Right cardiac atrium (tissue), 5 donors: ENCODE data around the gene LIPK. TPM values are rescaled to one million over a fixed set of nuclear protein-coding genes. Genes with fewer than 3 reads are reported as not detected.
"Not testable (repeated sequence)": the region's sequence is repeated elsewhere in the genome, so short reads cannot be mapped to it uniquely, and the experiment has no call there.

Experiments
- ATAC-seq, 2 donors: fragments of 200-7000 bp; cut with Tn5 transposase; one replicate each; pipeline versions ENCODE4 v1.8.0 to v1.9.1; 2020; ENCODE audit warnings: moderate library complexity in 2 of 2, mild to moderate bottlenecking in 1 of 2
- DNase-seq, 3 donors: peaks; one replicate each; pipeline ENCODE4 v3.0.0-alpha.2; 2020
- H3K27ac ChIP-seq: one replicate; pipeline ENCODE4 v1.5.1; 2013; ENCODE audit warnings: mild to moderate bottlenecking, low read length, control low read depth, moderate library complexity
- H3K27me3 ChIP-seq: one replicate; pipeline ENCODE4 v1.6.1; 2013; ENCODE audit not compliant: control insufficient read depth, insufficient read depth
- H3K4me1 ChIP-seq: one replicate; pipeline ENCODE4 v1.6.1; 2013; ENCODE audit warnings: low read length; ENCODE audit not compliant: control insufficient read depth, insufficient read depth
- H3K4me3 ChIP-seq: one replicate; pipeline ENCODE4 v1.5.1; 2013; ENCODE audit warnings: low read length, control low read depth
- H3K9me3 ChIP-seq: one replicate; pipeline ENCODE4 v1.6.1; 2013; ENCODE audit warnings: low read length; ENCODE audit not compliant: control insufficient read depth
- WGBS: extraction: QIAGEN DNeasy Blood & Tissue Kit; methylation state at CpG from one replicate; pipeline ENCODE4 v1.1.7; 2013; 5-methylcytosine and 5-hydroxymethylcytosine counted together
- intact Hi-C, 4 donors: fragments of 100-400 bp; cut with DNase I; formaldehyde crosslinking; loops; one replicate each; pipeline versions ENCODE4 v1.11.0 to v1.14.0; 2022 to 2023
- polyA plus RNA-seq: library from polyadenylated mRNA; stranded (reverse); fragments of 200-250 nt; gene quantifications from one replicate; pipeline ENCODE4 v1.2.3, GENCODE V29; 2013
- total RNA-seq, 4 donors: library from RNA; stranded (reverse); fragmentation: NEBNext Ultra II Directional; extraction: Animal tissue kit (Norgen Biotek cat#: 25700); gene quantifications; one replicate each; pipeline ENCODE4 v1.2.1, GENCODE V29; 2021
- donor health status: healthy with polysubstance abuse.
- donor health status: DM: no; HTN: yes; CAD: no.
- donor health status: DM: no; HTN: no; CAD: no.
- donor health status: DM: no; HTN: yes; CAD: no; lungs with severe emphysema.
- donor health status: DM: yes; HTN: yes; CAD: no.

Gene LIPK
- total and polyA plus RNA-seq, 5 donors: not detected

DNA sequence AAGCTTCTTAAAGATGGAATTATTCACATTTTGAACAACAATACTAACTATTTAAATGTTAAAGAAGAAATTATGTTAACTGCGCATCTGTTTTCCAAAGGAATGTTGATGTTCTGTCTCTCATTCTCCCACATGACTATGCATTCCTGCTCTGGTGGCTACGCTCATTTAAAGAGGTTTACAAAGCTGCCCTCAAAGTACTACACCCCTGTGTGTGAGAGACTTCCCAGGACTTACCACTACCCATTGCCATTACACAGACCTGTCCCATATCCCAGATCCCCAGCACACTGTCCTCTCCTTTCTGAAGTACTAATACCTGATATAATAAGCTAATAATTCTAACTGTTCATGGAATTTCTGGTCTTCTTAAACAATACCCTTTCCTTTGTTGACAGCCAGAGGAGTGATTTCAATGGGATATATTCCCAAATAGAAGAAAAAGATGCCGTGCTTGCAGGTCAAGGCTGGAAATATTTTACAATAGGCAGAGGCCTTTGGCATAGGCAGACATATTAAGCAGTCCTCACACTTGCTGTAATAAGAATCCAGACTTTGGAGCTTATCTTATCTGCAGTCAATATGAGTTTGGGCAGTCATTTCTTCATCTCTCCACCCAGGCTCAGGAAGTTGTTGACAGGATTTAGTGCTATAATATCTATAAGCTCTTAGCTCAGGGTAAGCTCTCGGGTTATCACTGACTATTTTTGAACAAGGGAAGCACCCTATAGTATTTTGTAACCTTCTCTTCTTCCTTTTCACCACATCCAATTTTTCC lies 29.6 kb upstream of the LIPK start:
- H3K9me3 ChIP-seq: no peaks in the 10 kb centered on the region
- intact Hi-C loops: no loop called here
- WGBS: 41% methylated on average over 4 of the region's 4 CpGs
- ATAC-seq (no peak), DNase-seq (no peak)
- no peak overlapping the region for H3K4me3 ChIP-seq
- no peaks in the 10 kb centered on the region for H3K27me3 ChIP-seq
- no peak overlapping the region for H3K27ac ChIP-seq
- H3K4me1 ChIP-seq: no peaks in the 10 kb centered on the region

DNA sequence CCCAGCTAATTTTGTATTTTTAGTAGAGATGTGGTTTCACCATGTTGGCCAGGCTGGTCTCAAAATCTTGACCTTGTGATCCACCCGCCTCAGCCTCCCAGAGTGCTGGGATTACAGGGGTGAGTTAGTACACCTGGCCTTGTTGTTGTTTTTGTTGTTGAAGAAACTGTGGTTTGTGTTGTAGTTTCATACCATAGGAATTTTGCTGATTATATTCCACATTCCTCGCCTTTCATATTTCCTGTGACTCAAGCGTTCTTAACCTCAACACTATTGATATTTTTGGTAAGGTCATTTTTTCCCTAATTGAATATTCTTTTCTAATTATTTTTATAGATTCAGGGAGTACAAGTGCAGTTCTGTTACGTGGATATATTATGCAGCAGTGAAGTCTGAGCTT lies 25.1 kb upstream of the LIPK start:
- ATAC-seq (no peak), DNase-seq (no peak)
- H3K27ac ChIP-seq: no peak overlapping the region
- H3K9me3 ChIP-seq: no peaks in the 10 kb centered on the region
- intact Hi-C loops: loop anchor here in 2 of 4 donors (10.0 kb wide), 2 partner anchors 114 to 134 kb away; no protein-coding TSS in a partner anchor
- no peak overlapping the region for H3K4me3 ChIP-seq
- no peaks in the 10 kb centered on the region for H3K4me1 ChIP-seq
- no peaks in the 10 kb centered on the region for H3K27me3 ChIP-seq
- WGBS: 89% methylated on average over 4 of the region's 4 CpGs

DNA sequence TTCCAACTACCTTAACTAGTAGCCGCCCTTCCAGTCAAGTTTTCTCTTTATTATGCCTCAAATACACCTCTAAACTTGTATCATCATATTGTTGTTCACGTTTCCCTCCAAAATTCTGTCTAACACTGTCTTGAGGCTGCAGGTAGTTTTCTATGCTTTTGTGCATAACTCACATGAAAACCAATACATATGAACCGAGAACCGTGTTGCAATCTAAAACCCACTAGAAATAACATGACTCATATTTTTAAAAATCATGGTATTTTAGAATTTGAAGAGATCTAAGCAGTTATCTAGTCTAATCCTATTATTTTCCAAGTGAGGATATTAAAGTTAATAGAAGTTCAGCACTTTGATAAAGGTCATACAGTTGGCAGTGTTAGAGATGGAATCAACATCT lies 23.6 kb upstream of the LIPK start:
- Histone ChIP-seq H3K27me3 (no peaks in the 10 kb centered on the region), H3K4me1 (no peaks in the 10 kb centered on the region), H3K9me3 (no peaks in the 10 kb centered on the region), H3K4me3 (no peak overlapping the region), H3K27ac (no peak overlapping the region)
- no peak for ATAC-seq
- intact Hi-C loops: loop anchor here in 2 of 4 donors (10.0 kb wide), 2 partner anchors 112 to 132 kb away; no protein-coding TSS in a partner anchor
- WGBS: 78% methylated on average over 4 of the region's 4 CpGs
- DNase-seq: no peak

DNA sequence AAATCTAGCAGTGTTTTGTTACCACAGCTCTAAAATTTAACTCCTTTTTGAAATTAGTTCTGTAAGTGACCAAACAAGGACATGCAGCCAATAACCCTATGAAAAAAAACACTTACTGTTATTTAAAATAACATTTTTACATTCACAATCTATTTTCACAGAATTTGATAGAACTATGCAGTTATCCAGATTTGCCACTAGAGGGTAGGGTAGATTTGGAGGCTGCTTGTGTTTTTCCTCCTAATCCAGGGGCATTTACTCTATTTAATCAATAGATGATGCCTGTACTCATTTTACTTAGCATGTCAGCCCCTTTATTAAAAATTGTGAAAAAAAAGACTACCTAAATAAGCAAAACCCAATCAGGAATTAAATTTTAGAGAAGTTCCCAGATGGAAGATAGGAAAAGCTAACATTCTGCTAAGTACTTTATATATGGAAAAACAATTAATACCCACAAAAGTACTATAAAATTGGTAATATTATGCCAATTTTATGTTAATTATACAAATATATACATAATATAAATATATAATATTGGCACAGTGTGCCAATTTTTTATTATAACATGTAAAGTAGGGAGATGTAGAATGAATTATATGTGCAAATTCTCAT lies 18.1 kb upstream of the LIPK start:
- Histone ChIP-seq H3K4me3 (no peak overlapping the region), H3K9me3 (no peaks in the 10 kb centered on the region), H3K27me3 (no peaks in the 10 kb centered on the region), H3K27ac (no peak overlapping the region), H3K4me1 (no peaks in the 10 kb centered on the region)
- intact Hi-C loops: loop anchor here in 2 of 4 donors (5.0 to 10.0 kb wide), 3 partner anchors 107 to 127 kb away; no protein-coding TSS in a partner anchor
- DNase-seq (no peak), ATAC-seq (no peak)

DNA sequence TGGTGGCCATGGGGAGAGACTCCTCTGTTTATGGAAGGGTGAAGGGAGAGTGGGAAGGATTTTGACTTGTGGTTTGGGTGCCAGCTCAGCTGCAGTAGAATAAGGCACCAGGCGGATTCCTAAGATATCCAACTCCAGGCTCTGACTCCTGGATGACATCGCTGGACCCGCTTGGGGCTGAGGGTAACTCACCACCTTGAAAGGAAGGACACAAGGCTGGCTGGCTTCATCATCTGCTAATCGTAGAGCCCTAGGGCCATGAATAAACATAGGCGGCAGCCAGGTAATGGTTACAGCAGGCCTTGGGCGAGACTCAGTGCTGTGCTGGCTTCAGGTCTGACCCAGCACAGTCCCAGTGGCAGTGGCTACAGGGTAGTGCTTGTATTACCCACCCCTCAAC lies 16.7 kb upstream of the LIPK start:
- intact Hi-C loops: loop anchor here in 2 of 4 donors (5.0 to 10.0 kb wide), 3 partner anchors 105 to 125 kb away; no protein-coding TSS in a partner anchor
- 95% methylated on average over 6 of the region's 6 CpGs for WGBS
- H3K4me1 ChIP-seq: no peaks in the 10 kb centered on the region
- no peak overlapping the region for H3K27ac ChIP-seq
- no peak overlapping the region for H3K4me3 ChIP-seq
- ATAC-seq: no peak
- no peaks in the 10 kb centered on the region for H3K9me3 ChIP-seq
- no peaks in the 10 kb centered on the region for H3K27me3 ChIP-seq
- DNase-seq: no peak

DNA sequence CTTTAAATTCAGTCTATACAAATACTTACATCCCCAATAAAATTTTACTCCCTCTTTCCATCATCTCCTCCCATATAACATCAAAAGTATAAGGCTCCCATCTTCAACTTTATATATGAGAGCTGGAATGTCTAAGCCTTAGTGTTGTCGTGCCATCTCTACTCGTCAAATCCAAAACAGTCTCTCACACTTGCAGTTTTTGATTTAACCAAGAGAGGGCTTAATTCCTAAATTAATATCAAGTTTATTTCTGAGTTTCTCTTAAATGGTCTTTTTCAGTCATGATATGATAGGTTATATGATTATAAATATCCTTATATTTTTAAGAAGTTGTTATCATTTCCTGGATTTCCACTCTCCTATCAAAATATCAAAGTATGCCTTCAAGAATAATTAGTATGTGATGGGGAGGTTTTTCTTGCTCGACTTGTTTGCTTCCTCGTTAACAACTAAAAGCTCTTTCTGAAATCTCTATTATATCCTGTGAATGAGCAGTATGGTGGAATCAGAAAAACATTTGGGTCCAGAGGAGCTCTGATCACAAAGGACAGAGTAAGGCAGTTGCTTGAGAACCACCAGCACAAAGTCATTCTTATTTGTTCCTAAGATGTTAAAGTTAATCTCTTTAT lies 12.5 kb upstream of the LIPK start:
- 47% methylated on average over 4 of the region's 4 CpGs for WGBS

DNA sequence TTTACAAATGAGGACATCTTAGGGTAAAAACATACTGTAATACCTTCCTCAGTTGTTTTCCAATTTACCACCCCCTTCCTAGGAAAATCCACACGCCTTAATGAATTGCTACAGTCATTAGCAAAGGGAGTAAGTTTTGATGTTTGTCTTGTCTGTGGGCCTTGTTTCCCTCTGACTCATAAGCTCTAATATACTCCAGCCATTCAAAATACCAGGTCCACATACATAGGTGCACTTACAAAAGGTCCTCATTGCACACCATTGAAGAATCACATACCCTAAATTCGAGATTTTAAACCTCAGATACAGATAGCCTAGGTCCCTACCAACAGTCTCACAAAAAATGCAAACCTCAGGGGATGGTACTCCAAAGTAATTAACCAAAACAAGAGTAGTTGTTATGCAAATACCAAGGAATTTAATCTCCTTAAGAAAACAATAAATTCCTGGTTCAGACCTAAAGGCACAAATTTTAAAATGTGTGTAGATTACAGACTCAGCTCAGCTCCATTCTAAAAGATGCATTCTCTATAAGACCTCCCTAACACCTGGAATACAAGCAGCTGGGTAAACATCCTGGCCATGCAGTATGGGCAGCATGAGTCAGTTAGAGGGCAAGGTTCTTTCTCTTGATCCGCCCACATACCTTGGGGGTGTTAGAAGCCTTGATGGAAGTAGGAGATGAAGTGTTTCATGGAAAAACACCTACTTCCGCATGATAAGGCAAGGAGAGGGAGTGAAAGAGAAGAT lies 3.0 kb upstream of the LIPK start:
- H3K9me3 ChIP-seq: no peaks in the 10 kb centered on the region
- WGBS: 77% methylated on average over 4 of the region's 4 CpGs
- H3K27ac ChIP-seq: no peak overlapping the region
- ATAC-seq (no peak), DNase-seq (no peak)
- H3K4me1 ChIP-seq: no peaks in the 10 kb centered on the region
- H3K27me3 ChIP-seq: no peaks in the 10 kb centered on the region
- intact Hi-C loops: loop anchor here in 1 of 4 donors (10.0 kb wide), 1 partner anchor 92 kb away; no protein-coding TSS in a partner anchor
- no peak overlapping the region for H3K4me3 ChIP-seq

More for the DNA sequence above, 12.5 kb upstream of the LIPK start:
- no peaks in the 10 kb centered on the region for H3K9me3 ChIP-seq
- H3K4me1 ChIP-seq: no peaks in the 10 kb centered on the region
- intact Hi-C loops: loop anchor here in 1 of 4 donors (10.0 kb wide), 1 partner anchor 121 kb away; no protein-coding TSS in a partner anchor
- DNase-seq (no peak), ATAC-seq (no peak)
- H3K27ac ChIP-seq: no peak overlapping the region
- peaks cover 2% of the 10 kb centered on the region for H3K27me3 ChIP-seq
- no peak overlapping the region for H3K4me3 ChIP-seq

DNA sequence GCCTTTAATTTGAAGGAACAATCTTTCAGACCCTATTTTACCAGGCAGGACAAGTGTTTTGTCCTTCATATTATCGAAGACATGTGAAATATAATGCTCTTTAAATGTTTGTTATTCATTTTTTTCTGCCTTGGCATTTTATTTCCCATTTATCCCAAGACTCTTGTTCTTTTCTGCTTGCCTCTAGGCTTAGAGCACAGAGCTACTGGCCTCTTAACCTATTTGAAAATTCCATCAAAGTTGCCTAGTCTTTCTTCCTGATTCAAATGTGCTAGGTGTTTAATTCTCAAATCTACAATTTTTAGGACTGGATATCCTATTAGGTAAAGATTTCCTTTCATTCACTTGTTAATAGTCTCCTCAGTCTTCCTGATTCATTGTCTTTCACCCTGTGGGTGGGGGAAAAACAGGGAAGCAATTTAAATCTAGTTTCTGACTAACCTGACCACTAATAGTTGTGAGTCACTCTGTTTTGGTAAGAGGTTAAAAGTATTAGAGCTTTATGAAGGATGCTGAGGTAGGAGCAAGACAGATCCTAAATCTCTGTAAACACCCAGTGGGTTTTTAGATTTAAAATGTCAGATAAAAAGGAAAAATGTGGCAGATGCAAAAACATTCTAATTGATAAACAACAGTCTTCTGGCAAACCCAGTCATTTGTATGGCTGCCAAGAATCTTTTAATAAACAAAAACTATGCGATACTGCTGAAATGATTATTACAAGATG lies 1.5 kb downstream of the LIPK start:
- intact Hi-C loops: loop anchor here in 1 of 4 donors (10.0 kb wide), 1 partner anchor 87 kb away; no protein-coding TSS in a partner anchor
- WGBS: 50% methylated on average over 2 of the region's 2 CpGs
- ATAC-seq (no peak), DNase-seq (no peak)
- Histone ChIP-seq H3K4me1 (no peaks in the 10 kb centered on the region), H3K4me3 (no peak overlapping the region), H3K27me3 (no peaks in the 10 kb centered on the region), H3K27ac (no peak overlapping the region), H3K9me3 (no peaks in the 10 kb centered on the region)

DNA sequence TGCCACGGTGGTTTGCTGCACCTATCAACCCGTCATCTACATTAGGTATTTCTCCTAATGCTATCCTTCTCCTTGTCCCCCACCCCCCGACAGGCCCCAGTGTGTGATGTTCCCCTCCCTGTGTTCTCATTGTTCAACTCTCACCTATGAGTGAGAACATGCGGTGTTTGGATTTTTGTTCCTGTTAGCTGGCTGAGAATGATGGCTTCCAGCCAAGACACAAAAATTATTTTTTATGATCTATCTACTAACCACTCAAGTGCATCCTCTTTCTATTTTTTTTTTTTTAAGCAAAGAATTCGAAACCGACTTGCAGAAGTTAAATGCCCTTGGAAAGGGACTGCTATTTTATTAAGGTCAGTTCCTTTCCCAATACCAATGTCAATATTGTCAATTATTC lies 3.3 kb downstream of the LIPK start:
- H3K4me3 ChIP-seq, H3K9me3 ChIP-seq, H3K27me3 ChIP-seq, DNase-seq, H3K27ac ChIP-seq, ATAC-seq, H3K4me1 ChIP-seq: not testable (repeated sequence)
- 45% methylated on average over 6 of the region's 6 CpGs for WGBS
- intact Hi-C loops: loop anchor here in 1 of 4 donors (10.0 kb wide), 1 partner anchor 85 kb away; no protein-coding TSS in a partner anchor

DNA sequence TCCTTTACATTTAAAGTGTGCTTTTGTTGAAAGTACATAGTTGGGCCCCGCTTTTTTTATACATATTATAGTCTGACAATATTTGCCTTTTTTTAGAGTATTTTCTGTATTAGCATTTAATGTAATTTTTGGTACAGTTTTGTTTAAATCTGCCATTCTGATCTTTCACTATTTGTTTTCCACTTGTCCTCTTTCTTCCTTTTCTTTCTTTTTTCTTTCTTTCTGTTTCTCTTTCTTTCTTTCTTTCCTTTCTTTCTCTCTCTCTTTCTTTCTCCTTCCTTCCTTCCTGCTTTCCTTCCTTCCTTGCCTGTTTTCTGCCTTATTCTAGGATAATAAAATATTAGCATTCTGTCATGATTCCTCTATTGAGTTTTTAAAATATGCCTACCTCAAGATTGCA lies 9.5 kb downstream of the LIPK start:
- DNase-seq: no peak
- WGBS: 96% methylated on average over 1 of the region's 1 CpG
- intact Hi-C loops: no loop called here
- ATAC-seq: no peak
- Histone ChIP-seq H3K27ac (no peak overlapping the region), H3K4me1 (no peaks in the 10 kb centered on the region), H3K4me3 (no peak overlapping the region), H3K9me3 (no peaks in the 10 kb centered on the region), H3K27me3 (no peaks in the 10 kb centered on the region)
